ENCODE measurements around the gene NPFFR1.

Gene NPFFR1

GRCh38 chr10:70283445-70284399, at the start of gene NPFFR1:
NPFFR1 (minus strand) TSS chr10:70284004; CDS start chr10:70283676, 328 bp downstream.
- DNase-seq: no peak

GRCh38 chr10:70333268-70333667, 49.5 kb upstream of the NPFFR1 start:
- DNase-seq: no peak

GRCh38 chr10:70331486-70332268, 47.9 kb upstream of the NPFFR1 start:
- DNase-seq: peak; percentile 55

GRCh38 chr10:70331160-70331485, 47.3 kb upstream of the NPFFR1 start:
- no peak for DNase-seq

GRCh38 chr10:70330671-70331070, 46.9 kb upstream of the NPFFR1 start:
- DNase-seq: no peak

- no peak for DNase-seq
Measured at GRCh38 chr10:70328967-70329366, 45.2 kb upstream of the NPFFR1 start.

- DNase-seq: no peak
Measured at GRCh38 chr10:70328018-70328417, 44.2 kb upstream of the NPFFR1 start.

GRCh38 chr10:70324951-70325781, 41.4 kb upstream of the NPFFR1 start:
- DNase-seq: no peak

GRCh38 chr10:70324339-70324861, 40.6 kb upstream of the NPFFR1 start:
- DNase-seq: peak; percentile 13

GRCh38 chr10:70323697-70324338, 40.0 kb upstream of the NPFFR1 start:
- DNase-seq: no peak

GRCh38 chr10:70323138-70323696, 39.4 kb upstream of the NPFFR1 start:
- DNase-seq: peak; percentile 13

- DNase-seq: no peak
Measured at GRCh38 chr10:70321897-70322890, 38.4 kb upstream of the NPFFR1 start.

GRCh38 chr10:70321233-70321632, 37.4 kb upstream of the NPFFR1 start:
- DNase-seq: no peak

- DNase-seq: no peak
Measured at GRCh38 chr10:70320751-70321150, 36.9 kb upstream of the NPFFR1 start.

- no peak for DNase-seq
Measured at GRCh38 chr10:70319824-70320223, 36.0 kb upstream of the NPFFR1 start.

- DNase-seq: no peak
Measured at GRCh38 chr10:70319183-70319582, 35.4 kb upstream of the NPFFR1 start.

- no peak for DNase-seq
Measured at GRCh38 chr10:70317943-70318318, 34.1 kb upstream of the NPFFR1 start.

- no peak for DNase-seq
Measured at GRCh38 chr10:70317272-70317942, 33.6 kb upstream of the NPFFR1 start.

GRCh38 chr10:70315815-70316214, 32.0 kb upstream of the NPFFR1 start:
- DNase-seq: no peak

GRCh38 chr10:70315276-70315675, 31.5 kb upstream of the NPFFR1 start:
- no peak for DNase-seq

Measured in CD4-positive, alpha-beta T cell treated with Interleukin-12 subunit alpha and Interleukin-12 subunit beta, for 1 hour (primary cell).